HL-60 (cell line): Measurements from ENCODE around the gene IRGQ.

Source experiments
- DNase-seq, 2 experiments: peaks; one replicate each; pipeline ENCODE4 v3.0.0-alpha.2; 2010 to 2020; ENCODE audit warnings: low read depth in 1 of 2, low spot score in 1 of 2
- H3K27ac ChIP-seq: fragments of 250-450 bp; sonication (Bioruptor Pico); replicated peaks from 2 replicates; pipeline ENCODE4 v1.5.1; 2020; ENCODE audit warnings: mild to moderate bottlenecking, moderate library complexity
- H3K27me3 ChIP-seq: fragments of 250-450 bp; sonication (Bioruptor Pico); 2 replicates; pipeline ENCODE4 v1.5.1; 2021; ENCODE audit warnings: mild to moderate bottlenecking, moderate library complexity; ENCODE audit not compliant: insufficient read depth, poor library complexity, severe bottlenecking
- H3K4me3 ChIP-seq: replicated peaks from 2 replicates; pipeline ENCODE4 v1.5.1; 2011; ENCODE audit warnings: mild to moderate bottlenecking, control low read depth, low read length; ENCODE audit not compliant: insufficient read depth
- GABPA ChIP-seq: IDR thresholded peaks from 2 replicates; pipeline ENCODE4 v1.6.1; 2012; ENCODE audit warnings: low read depth
- POLR2AphosphoS5 ChIP-seq: IDR thresholded peaks from 2 replicates; pipeline ENCODE4 v1.6.1; 2012; ENCODE audit warnings: low read depth
- REST ChIP-seq: IDR thresholded peaks from 2 replicates; pipeline ENCODE4 v1.6.1; 2012; ENCODE audit warnings: low read depth; ENCODE audit not compliant: insufficient replicate concordance
- SPI1 ChIP-seq: IDR thresholded peaks from 2 replicates; pipeline ENCODE4 v1.6.1; 2012; ENCODE audit warnings: low read depth, mild to moderate bottlenecking, borderline replicate concordance
- TF ChIP-seq, protein P1 (sequence below): IDR thresholded peaks from one replicate; pipeline ENCODE4 v1.5.1; 2011; ENCODE audit warnings: low read length, control low read depth, inconsistent platforms; ENCODE audit not compliant: insufficient read depth

Gene IRGQ

GRCh38 chr19:43639519-43640423 lies 43.8 kb upstream of the IRGQ start, which contains the start of gene CADM4:
CADM4 (minus strand) TSS chr19:43639850; CDS start chr19:43639790, 60 bp downstream.
- TF ChIP-seq, protein P1, sequence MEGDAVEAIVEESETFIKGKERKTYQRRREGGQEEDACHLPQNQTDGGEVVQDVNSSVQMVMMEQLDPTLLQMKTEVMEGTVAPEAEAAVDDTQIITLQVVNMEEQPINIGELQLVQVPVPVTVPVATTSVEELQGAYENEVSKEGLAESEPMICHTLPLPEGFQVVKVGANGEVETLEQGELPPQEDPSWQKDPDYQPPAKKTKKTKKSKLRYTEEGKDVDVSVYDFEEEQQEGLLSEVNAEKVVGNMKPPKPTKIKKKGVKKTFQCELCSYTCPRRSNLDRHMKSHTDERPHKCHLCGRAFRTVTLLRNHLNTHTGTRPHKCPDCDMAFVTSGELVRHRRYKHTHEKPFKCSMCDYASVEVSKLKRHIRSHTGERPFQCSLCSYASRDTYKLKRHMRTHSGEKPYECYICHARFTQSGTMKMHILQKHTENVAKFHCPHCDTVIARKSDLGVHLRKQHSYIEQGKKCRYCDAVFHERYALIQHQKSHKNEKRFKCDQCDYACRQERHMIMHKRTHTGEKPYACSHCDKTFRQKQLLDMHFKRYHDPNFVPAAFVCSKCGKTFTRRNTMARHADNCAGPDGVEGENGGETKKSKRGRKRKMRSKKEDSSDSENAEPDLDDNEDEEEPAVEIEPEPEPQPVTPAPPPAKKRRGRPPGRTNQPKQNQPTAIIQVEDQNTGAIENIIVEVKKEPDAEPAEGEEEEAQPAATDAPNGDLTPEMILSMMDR = no peak
- TF ChIP-seq POLR2AphosphoS5 = no peak
- no peak for TF ChIP-seq GABPA
- no peak for TF ChIP-seq REST
- TF ChIP-seq SPI1 = no peak
- Histone ChIP-seq H3K27me3 (peaks cover 31% of the 10 kb centered on the region), H3K4me3 (peak within 1 kb of the TSS; percentile 40), H3K27ac (no peak within 1 kb of the TSS)
- no peak for DNase-seq

DNA sequence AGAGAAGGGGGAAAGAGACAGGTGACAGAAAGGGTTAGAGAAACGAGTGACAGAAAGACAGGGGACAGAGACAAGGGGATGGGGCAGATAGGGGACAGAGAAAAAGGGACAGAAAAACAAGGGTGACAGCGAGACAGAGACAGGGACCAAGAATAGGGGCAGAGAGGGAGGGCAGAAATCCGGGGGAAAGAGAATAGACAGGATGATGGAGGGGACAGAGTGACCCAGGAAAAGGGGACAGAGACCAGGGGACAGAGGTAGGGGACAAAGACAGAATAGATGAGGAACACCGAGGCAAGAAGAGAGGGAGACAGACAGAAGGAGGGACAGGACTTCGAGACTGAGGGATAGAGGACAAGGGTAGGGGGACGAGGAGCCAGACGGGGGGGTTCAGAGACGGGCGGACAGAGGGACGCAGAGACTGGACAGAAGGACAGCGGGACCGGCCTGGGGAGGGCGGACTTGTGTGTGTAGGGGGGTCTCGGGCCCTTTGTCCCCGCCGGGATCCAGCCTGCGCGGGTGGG lies 43.1 kb upstream of the IRGQ start:
- DNase-seq = no peak
- peaks cover 31% of the 10 kb centered on the region for H3K27me3 ChIP-seq
- H3K4me3 ChIP-seq = no peak overlapping the region
- TF ChIP-seq SPI1 (no peak), POLR2AphosphoS5 (no peak), REST (no peak), GABPA (no peak)
- TF ChIP-seq, protein P1 = no peak
- no peak overlapping the region for H3K27ac ChIP-seq

DNA sequence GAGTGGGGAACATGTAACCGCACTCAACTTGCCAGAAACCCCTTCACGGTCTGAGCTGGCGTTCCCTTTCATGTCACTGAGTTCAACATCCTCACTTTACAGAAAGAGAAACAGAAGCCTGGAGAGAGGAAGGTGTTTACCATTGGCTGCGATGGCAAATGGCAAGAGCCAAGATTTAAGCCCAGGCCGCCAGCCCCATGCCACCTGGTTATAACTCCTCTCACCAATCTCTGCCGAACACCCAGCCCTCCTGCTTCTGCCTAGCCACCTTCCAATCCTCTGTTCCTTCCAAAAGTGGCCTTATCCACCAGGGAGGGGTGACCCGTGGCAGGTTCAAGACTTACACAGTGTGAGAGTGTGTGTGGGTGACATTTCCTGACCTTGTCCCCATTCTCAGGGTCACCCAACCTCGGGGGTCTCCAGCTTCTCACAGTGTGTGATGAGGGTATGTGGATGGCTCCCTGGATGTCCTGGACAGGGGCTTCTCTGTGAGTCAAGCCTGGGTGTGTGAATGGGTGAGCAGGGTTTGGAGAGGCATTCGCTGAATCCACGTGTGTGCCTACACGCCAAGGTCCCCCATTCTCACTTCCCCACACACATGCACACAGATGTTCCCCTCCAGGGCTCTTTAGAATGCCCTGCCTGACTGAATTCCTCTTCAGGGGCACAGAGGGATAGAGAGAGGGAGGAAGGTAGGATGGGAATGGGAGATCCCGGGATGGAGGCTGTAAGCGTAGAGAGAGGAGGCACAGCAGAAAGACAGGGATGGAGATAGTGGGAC lies 42.5 kb upstream of the IRGQ start:
- H3K27me3 ChIP-seq = peaks cover 31% of the 10 kb centered on the region
- H3K27ac ChIP-seq = no peak overlapping the region
- no peak overlapping the region for H3K4me3 ChIP-seq
- TF ChIP-seq GABPA = no peak
- TF ChIP-seq REST = no peak
- no peak for TF ChIP-seq SPI1
- no peak for TF ChIP-seq POLR2AphosphoS5
- TF ChIP-seq, protein P1 = no peak
- DNase-seq = no peak
